Measurements from ENCODE around the gene ISCA2. TPM values are rescaled to one million over a fixed set of nuclear protein-coding genes. Genes with fewer than 3 reads are reported as not detected.
A peak's percentile ranks its signal among the peaks of the same experiment; 100 is the strongest.

Gene ISCA2, protein sequence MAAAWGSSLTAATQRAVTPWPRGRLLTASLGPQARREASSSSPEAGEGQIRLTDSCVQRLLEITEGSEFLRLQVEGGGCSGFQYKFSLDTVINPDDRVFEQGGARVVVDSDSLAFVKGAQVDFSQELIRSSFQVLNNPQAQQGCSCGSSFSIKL
- total RNA-seq (28.3 and 30.0 TPM in 2 replicates), polyA plus RNA-seq (7.5 and 14.1 TPM in 2 replicates), polyA minus RNA-seq (10.9 and 12.3 TPM in 2 replicates)
- 31.6 TPM for total RNA-seq (2013)

DNA sequence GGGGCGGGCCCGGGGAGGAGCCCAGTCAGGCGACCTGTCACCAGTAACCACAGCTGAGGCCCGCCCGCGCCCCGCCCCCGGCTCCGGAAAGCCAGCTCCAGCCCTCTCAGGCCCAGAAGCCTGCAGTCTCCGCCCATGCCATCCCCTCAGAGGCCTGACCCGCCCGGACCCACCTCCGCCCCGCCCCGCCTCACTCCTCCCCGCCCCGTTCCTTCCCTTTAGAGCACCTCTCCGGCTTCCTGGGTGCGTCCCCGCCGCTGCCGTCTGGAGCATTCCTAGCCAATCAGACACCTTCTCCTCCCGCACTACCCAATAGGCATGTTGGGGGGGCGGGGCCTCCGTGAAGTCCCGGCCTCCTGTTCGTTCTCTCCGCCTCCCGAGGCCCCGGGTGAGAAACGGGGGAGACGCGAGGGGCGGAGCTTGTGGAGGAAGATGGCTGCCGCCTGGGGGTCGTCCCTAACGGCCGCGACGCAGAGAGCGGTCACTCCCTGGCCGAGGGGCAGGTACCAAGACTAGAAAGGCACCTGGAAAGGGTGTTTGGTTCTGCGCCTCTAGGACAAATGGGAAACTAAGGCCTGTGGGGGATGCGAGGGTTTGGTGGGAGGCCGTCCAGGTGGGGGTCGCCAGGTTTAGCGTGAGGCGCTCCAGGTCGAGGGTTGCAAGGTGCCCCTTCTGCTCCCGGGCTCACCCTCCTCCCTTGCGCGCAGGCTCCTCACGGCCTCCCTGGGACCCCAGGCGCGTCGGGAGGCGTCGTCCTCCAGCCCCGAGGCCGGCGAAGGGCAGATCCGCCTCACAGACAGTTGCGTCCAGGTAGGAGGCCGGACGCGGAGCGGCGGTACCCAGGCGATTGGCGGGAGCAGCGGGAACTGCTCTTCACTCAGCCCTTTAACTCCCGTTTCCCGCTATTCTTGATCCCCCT lies at the start of gene ISCA2:
Gene ISCA2, plus strand, starts transcription at position 423 of the 919 bp plus-strand sequence. Its CDS starts 10 bp downstream, at position 433.
- no peak for TF ChIP-seq CTCF (IDR thresholded peaks at IDR 0.05)
- no peak for TF ChIP-seq EZH2 (IDR thresholded peaks at IDR 0.05; ENCODE audit: borderline replicate concordance, insufficient read depth, low read depth, low read length, poor library complexity, severe bottlenecking)
- no peak within 1 kb of the TSS for H3K4me3 Mint-ChIP-seq
- ChIA-PET POLR2A (interaction anchor here (0.7 to 2.1 kb wide), 3 partner anchors 91 to 576 kb away, joined by 3 to 13 read pairs (median 7); partner anchors contain the start of gene ZC2HC1C), CTCF (interaction anchor here (0.7 to 2.1 kb wide), 9 partner anchors 9 to 1456 kb away, joined by 3 to 9 read pairs (median 4); no protein-coding TSS in a partner anchor)
- ATAC-seq (ENCODE audit: low read depth) (peak; percentile 89), DNase-seq (peak; percentile 99)
- no peaks in the 10 kb centered on the region for H3K27me3 ChIP-seq (replicated peaks in 1 of 4; ENCODE audit: control extremely low read depth in 1 of 4, control insufficient read depth in 3 of 4, insufficient read depth in 4 of 4, low read length in 3 of 4)
- H3K9ac ChIP-seq (ENCODE audit: low read length): peak within 1 kb of the TSS; percentile 97
- peak within 1 kb of the TSS; percentile 95 for H3K4me2 ChIP-seq (replicated peaks; ENCODE audit: low read depth, low read length, poor library complexity, severe bottlenecking)
- peak within 1 kb of the TSS; percentile 87 to 98 (median 94) for H3K4me3 ChIP-seq (ENCODE audit: control extremely low read depth in 1 of 5, extremely low read depth in 1 of 5, insufficient read depth in 1 of 5, low read depth in 2 of 5, low read length in 4 of 5)
- no peaks in the 10 kb centered on the region for H3K9me3 ChIP-seq (ENCODE audit: control extremely low read depth in 1 of 3, control insufficient read depth in 2 of 3, insufficient read depth in 1 of 3, low read length in 2 of 3)
- intact Hi-C loops (cut with micrococcal nuclease): loop anchor here (1.0 to 5.0 kb wide), 7 partner anchors 91 to 1167 kb away; partner anchors contain the start of genes AREL1, ERG28, FCF1 and TTLL5
- WGBS (ENCODE audit: insufficient coverage): under 1% methylated on average over 55 of the region's 73 CpGs
- peak within 1 kb of the TSS; percentile 100 for H2AFZ ChIP-seq (ENCODE audit: insufficient read depth, low read depth, low read length, poor library complexity, severe bottlenecking)
- peak within 1 kb of the TSS; percentile 74 to 97 for H3K27ac ChIP-seq (ENCODE audit: low read length in 2 of 2)
- peaks cover 18 to 27% of the 10 kb centered on the region in 2 donors for H3K4me1 ChIP-seq (ENCODE audit: control insufficient read depth in 2 of 2, insufficient read depth in 2 of 2, low read length in 2 of 2)
- no peaks in the 10 kb centered on the region for H3K36me3 ChIP-seq (replicated peaks in 1 of 2; ENCODE audit: control extremely low read depth in 1 of 2, control insufficient read depth in 1 of 2, extremely low read depth in 1 of 2, insufficient read depth in 2 of 2, low read length in 1 of 2)
- peaks cover 7% of the 10 kb centered on the region for H4K20me1 ChIP-seq (ENCODE audit: control insufficient read depth, insufficient read depth, low read length, poor library complexity, severe bottlenecking)
- peaks cover 38% of the 10 kb centered on the region for H3K79me2 ChIP-seq (ENCODE audit: control insufficient read depth, insufficient read depth, low read length)
- H3K9me3 Mint-ChIP-seq (ENCODE audit: insufficient read depth): no peaks in the 10 kb centered on the region
- H3K27ac Mint-ChIP-seq: peak within 1 kb of the TSS; percentile 83
- no peaks in the 10 kb centered on the region for H3K27me3 Mint-ChIP-seq
- H3K4me1 Mint-ChIP-seq: peaks cover 33% of the 10 kb centered on the region
